SK-N-SH (cell line): ENCODE data around the gene GNA14. TPM values are rescaled to one million over a fixed set of nuclear protein-coding genes. Genes with fewer than 3 reads are reported as not detected.

ENCODE experiments used
- CTCF ChIA-PET: fragments of 300-600, 350-600 bp; formaldehyde crosslinking; extraction: SDS; loops from one replicate; lab custom pipeline; 2021; lab: Yijun Ruan, JAX
- POLR2A ChIA-PET: fragments of 350-600 bp; sonication (Branson Sonifier 250); formaldehyde crosslinking; extraction: SDS; loops from one replicate; lab custom pipeline; 2020; ENCODE audit warnings: antibody characterized with exemption, inconsistent platforms; lab: Yijun Ruan, JAX
- DNase-seq: peaks from one replicate; pipeline ENCODE4 v3.0.0; 2012
- H2AFZ ChIP-seq: fragments of 200-600 bp; sonication (generic); 2 replicates; pipeline ENCODE4 v1.8.1; 2016; ENCODE audit warnings: antibody characterized with exemption, mild to moderate bottlenecking, low read depth
- H3F3A ChIP-seq: fragments of 200-600 bp; sonication (generic); replicated peaks from 2 replicates; pipeline ENCODE3; 2016; ENCODE audit warnings: antibody characterized with exemption, mild to moderate bottlenecking; ENCODE audit not compliant: insufficient read depth
- H3K27ac ChIP-seq, 2 experiments: fragments of 200-500 bp in 1 of 2; fragments of 200-600 bp in 1 of 2; sonication (Bioruptor generic) in 1 of 2; sonication (generic), shearing (Covaris generic) in 1 of 2; 2 replicates each; pipeline versions ENCODE4 v1.5.1 to v1.6.1; 2014 to 2016; ENCODE audit warnings: low read depth in 2 of 2, inconsistent platforms in 1 of 2, low read length in 1 of 2, mild to moderate bottlenecking in 1 of 2, mixed read lengths in 1 of 2
- H3K27me3 ChIP-seq: fragments of 200-600 bp; sonication (generic), shearing (Covaris generic); 2 replicates; pipeline ENCODE4 v1.6.1; 2016; ENCODE audit warnings: mixed run types; ENCODE audit not compliant: insufficient read depth
- H3K36me3 ChIP-seq, 2 experiments: fragments of 200-500 bp in 1 of 2; fragments of 200-600 bp in 1 of 2; sonication (Bioruptor generic) in 1 of 2; sonication (generic) in 1 of 2; replicated peaks in 1 of 2; 2 replicates each; pipeline versions ENCODE3 to v1.5.1; 2014 to 2016; ENCODE audit warnings: low read length in 1 of 2, mild to moderate bottlenecking in 1 of 2; ENCODE audit not compliant: insufficient read depth in 2 of 2, control insufficient read depth in 1 of 2
- H3K4me1 ChIP-seq, 2 experiments: fragments of 200-500 bp in 1 of 2; fragments of 200-600 bp in 1 of 2; sonication (Bioruptor generic) in 1 of 2; sonication (generic), shearing (Covaris generic) in 1 of 2; 2 replicates each; pipeline versions ENCODE4 v1.5.1 to v1.6.1; 2014 to 2016; ENCODE audit warnings: low read depth in 1 of 2, low read length in 1 of 2, mixed run types in 1 of 2; ENCODE audit not compliant: insufficient read depth in 2 of 2, control insufficient read depth in 1 of 2
- H3K4me2 ChIP-seq: fragments of 200-600 bp; sonication (generic), shearing (Covaris generic); 2 replicates; pipeline ENCODE4 v1.6.1; 2017; ENCODE audit warnings: mixed run types
- H3K4me3 ChIP-seq, 2 experiments: fragments of 200-500 bp in 1 of 2; fragments of 200-600 bp in 1 of 2; sonication (Bioruptor generic) in 1 of 2; sonication (generic), shearing (Covaris generic) in 1 of 2; 2 replicates each; pipeline versions ENCODE4 v1.5.1 to v1.8.1; 2014 to 2016; ENCODE audit warnings: low read depth in 2 of 2, inconsistent platforms in 1 of 2, low read length in 1 of 2, mild to moderate bottlenecking in 1 of 2, mixed read lengths in 1 of 2, moderate library complexity in 1 of 2
- H3K79me2 ChIP-seq: fragments of 200-600 bp; sonication (generic); 2 replicates; pipeline ENCODE4 v1.8.1; 2017; ENCODE audit warnings: mild to moderate bottlenecking; ENCODE audit not compliant: insufficient read depth
- H3K9ac ChIP-seq: fragments of 200-600 bp; sonication (generic); 2 replicates; pipeline ENCODE4 v1.6.1; 2017; ENCODE audit warnings: mixed run types
- H3K9me2 ChIP-seq: fragments of 200-600 bp; sonication (generic); 2 replicates; pipeline ENCODE4 v1.6.1; 2017; ENCODE audit warnings: mixed run types
- H3K9me3 ChIP-seq: fragments of 200-600 bp; sonication (generic); 2 replicates; pipeline ENCODE4 v1.6.1; 2017; ENCODE audit warnings: mixed run types, mild to moderate bottlenecking, moderate library complexity
- H4K20me1 ChIP-seq: fragments of 200-600 bp; sonication (generic); 2 replicates; pipeline ENCODE4 v1.6.1; 2017; ENCODE audit warnings: mild to moderate bottlenecking, mixed run types; ENCODE audit not compliant: insufficient read depth
- CHD2 ChIP-seq: fragments of 150-350 bp; IDR thresholded peaks from 2 replicates; pipeline ENCODE4 v1.6.1; 2018; ENCODE audit warnings: low read length; ENCODE audit not compliant: partially characterized antibody
- EZH2phosphoT487 ChIP-seq: fragments of 200-600 bp; sonication (generic); IDR thresholded peaks from 2 replicates; pipeline ENCODE4 v1.6.1; 2017; ENCODE audit warnings: low read depth, mixed run types, mild to moderate bottlenecking, antibody characterized with exemption, moderate library complexity, borderline replicate concordance
- FOSL2 ChIP-seq: IDR thresholded peaks from 2 replicates; pipeline ENCODE4 v1.4.0; 2012; ENCODE audit warnings: low read depth, mild to moderate bottlenecking, moderate library complexity, borderline replicate concordance
- FOXJ3 ChIP-seq: sonication (generic); formaldehyde crosslinking; IDR thresholded peaks from 2 replicates; pipeline ENCODE4 v1.5.1; 2020; ENCODE audit warnings: mild to moderate bottlenecking, missing genetic modification reagents
- JUND ChIP-seq: IDR thresholded peaks from 2 replicates; pipeline ENCODE4 v1.4.0; 2012
- MAX ChIP-seq: IDR thresholded peaks from 2 replicates; pipeline ENCODE4 v1.4.0; 2012; ENCODE audit warnings: low read depth
- MEF2A ChIP-seq: IDR thresholded peaks from 2 replicates; pipeline ENCODE4 v1.4.0; 2012; ENCODE audit warnings: low read depth, borderline replicate concordance
- NRF1 ChIP-seq: IDR thresholded peaks from 2 replicates; pipeline ENCODE4 v1.6.1; 2012; ENCODE audit warnings: low read depth, mild to moderate bottlenecking, low read length
- POLR2AphosphoS5 ChIP-seq: IDR thresholded peaks from 2 replicates; pipeline ENCODE4 v1.6.1; 2012; ENCODE audit warnings: low read depth, low read length
- REST ChIP-seq: IDR thresholded peaks from 2 replicates; pipeline ENCODE4 v1.6.1; 2012; ENCODE audit warnings: mild to moderate bottlenecking, low read depth, low read length, moderate library complexity
- SIN3A ChIP-seq: IDR thresholded peaks from 2 replicates; pipeline ENCODE4 v1.6.1; 2012; ENCODE audit warnings: low read depth, mild to moderate bottlenecking, low read length, moderate library complexity, borderline replicate concordance
- TEAD4 ChIP-seq: IDR thresholded peaks from 2 replicates; pipeline ENCODE4 v1.4.0; 2012; ENCODE audit warnings: mild to moderate bottlenecking, borderline replicate concordance; ENCODE audit not compliant: insufficient read depth
- USF2 ChIP-seq: fragments of 150-350 bp; IDR thresholded peaks from 2 replicates; pipeline ENCODE4 v1.6.1; 2017; ENCODE audit warnings: antibody characterized with exemption, low read length, low read depth, borderline replicate concordance
- YY1 ChIP-seq: IDR thresholded peaks from 2 replicates; pipeline ENCODE4 v1.4.0; 2012; ENCODE audit warnings: low read depth, mild to moderate bottlenecking
- ZBTB33 ChIP-seq: IDR thresholded peaks from 2 replicates; pipeline ENCODE4 v1.4.0; 2012; ENCODE audit warnings: low read depth, borderline replicate concordance
- WGBS: methylation state at CpG from one replicate; pipeline ENCODE4 v1.1.6; 2017; ENCODE audit warnings: low lambda C conversion rate; 5-methylcytosine and 5-hydroxymethylcytosine counted together
- polyA plus RNA-seq, 3 experiments: library from polyadenylated mRNA; depleted of rRNA; stranded (reverse); fragments of >200 nt; gene quantifications; 2 replicates each; pipeline ENCODE4 v1.2.3, GENCODE V29; 2012

GNA14 gene
- polyA plus RNA-seq, 1 of the 3 experiments (the other 2 are of a cell fraction) = 0.15 TPM

- TF ChIP-seq TEAD4 (no peak), YY1 (no peak), MEF2A (no peak), USF2 (no peak), CHD2 (no peak), MAX (no peak), EZH2phosphoT487 (no peak), POLR2AphosphoS5 (no peak), ZBTB33 (no peak), JUND (no peak), SIN3A (no peak)
- TF ChIP-seq, all 33 proteins: peak for 0
- CTCF ChIA-PET = no interaction called here
Measured at GRCh38 chr9:77375956-77376532, 272.1 kb downstream of the GNA14 start.

GRCh38 chr9:77374266-77374665 lies 273.9 kb downstream of the GNA14 start:
- CTCF ChIA-PET = no interaction called here
- Histone ChIP-seq H2AFZ (no peak overlapping the region), H3K9me2 (no peaks in the 10 kb centered on the region), H3K27ac (no peak overlapping the region), H3K79me2 (no peaks in the 10 kb centered on the region), H3F3A (peaks cover 5% of the 10 kb centered on the region), H3K4me3 (no peak overlapping the region), H3K4me2 (no peak overlapping the region), H3K36me3 (peaks cover 21 to 24% of the 10 kb centered on the region in 2 experiments), H4K20me1 (no peaks in the 10 kb centered on the region), H3K27me3 (no peaks in the 10 kb centered on the region), H3K9ac (no peak overlapping the region), H3K9me3 (no peaks in the 10 kb centered on the region), H3K4me1 (no peaks in the 10 kb centered on the region)
- DNase-seq = no peak
- 86% methylated on average over 3 of the region's 3 CpGs for WGBS
- TF ChIP-seq JUND = no peak
- peak; percentile 32; the same call in 1 of the 2 replicates for TF ChIP-seq FOSL2
- TF ChIP-seq NRF1 = no peak
- peak; percentile 51; the same call in 1 of the 2 replicates for TF ChIP-seq REST
- no peak for TF ChIP-seq MEF2A
- no peak for TF ChIP-seq FOXJ3 (CRISPR knock-in tag)
- TF ChIP-seq YY1 = no peak
- POLR2A ChIA-PET = no interaction called here

More at GRCh38 chr9:77375956-77376532, 272.1 kb downstream of the GNA14 start:
- Histone ChIP-seq H3K4me3 (no peak overlapping the region), H3K79me2 (no peaks in the 10 kb centered on the region), H3K27ac (no peak overlapping the region), H3K36me3 (peaks cover 6 to 7% of the 10 kb centered on the region in 2 experiments), H3K27me3 (no peaks in the 10 kb centered on the region), H3K9me3 (no peaks in the 10 kb centered on the region), H3K4me2 (no peak overlapping the region), H3K4me1 (no peaks in the 10 kb centered on the region), H2AFZ (no peak overlapping the region), H4K20me1 (no peaks in the 10 kb centered on the region), H3K9ac (no peak overlapping the region), H3F3A (peaks cover 5% of the 10 kb centered on the region), H3K9me2 (no peaks in the 10 kb centered on the region)
- no peak for DNase-seq
- 94% methylated on average over 6 of the region's 6 CpGs for WGBS
- POLR2A ChIA-PET = no interaction called here
